Activated CD8-positive, alpha-beta memory T cell treated with anti-CD3 and anti-CD28 coated beads for 48 hours (primary cell): ENCODE data around the gene RAI14.
"Not testable (repeated sequence)": the region's sequence is repeated elsewhere in the genome, so short reads cannot be mapped to it uniquely, and the experiment has no call there.

Experiments
- DNase-seq, 3 experiments: peaks; one replicate each; pipeline ENCODE4 v3.0.0-alpha.2; 2020; ENCODE audit warnings: low read depth in 2 of 3, low spot score in 2 of 3

RAI14 gene

DNA sequence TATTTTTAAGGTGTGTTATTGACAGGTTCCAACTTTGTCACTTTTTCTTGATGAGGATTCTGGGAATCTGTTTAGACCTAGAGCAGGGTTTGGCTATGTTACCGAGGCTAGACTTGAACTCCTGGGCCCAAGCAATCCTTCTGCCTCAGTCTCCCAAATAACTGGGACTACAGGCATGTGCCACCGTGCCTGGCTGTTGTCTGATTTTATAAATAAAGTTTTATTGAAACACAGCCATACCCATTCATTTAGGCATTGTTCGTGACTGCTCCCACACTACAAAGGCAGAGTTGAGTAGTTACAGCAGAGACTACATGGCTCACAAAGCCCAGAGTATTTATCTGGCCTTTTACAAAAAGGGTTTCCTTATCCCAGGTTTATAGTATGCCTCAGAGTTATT lies 102.4 kb downstream of the RAI14 start:
- DNase-seq, result no peak

DNA sequence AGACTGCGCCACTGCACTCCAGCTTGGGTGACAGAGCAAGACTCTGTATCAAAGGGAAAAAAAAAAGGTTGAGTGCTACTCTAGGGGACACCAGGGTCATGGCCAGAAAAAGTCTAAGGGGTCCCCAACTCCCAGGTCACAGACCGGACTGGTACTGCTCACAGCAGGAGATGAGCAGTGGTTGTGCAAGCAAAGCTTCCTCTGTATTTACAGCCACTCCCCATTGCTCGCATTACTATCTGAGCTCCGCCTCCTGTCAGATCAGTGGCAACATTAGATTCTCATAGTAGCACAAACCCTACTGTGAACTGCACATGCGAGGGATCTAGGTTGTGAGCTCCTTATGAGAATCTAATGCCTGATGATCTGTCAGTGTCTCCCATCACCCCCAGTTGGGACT lies 103.1 kb downstream of the RAI14 start:
- DNase-seq, result not testable (repeated sequence)

GRCh38 chr5:34765662-34766061 lies 109.5 kb downstream of the RAI14 start:
- no peak for DNase-seq

GRCh38 chr5:34767180-34767579 lies 111.1 kb downstream of the RAI14 start:
- no peak for DNase-seq

DNA sequence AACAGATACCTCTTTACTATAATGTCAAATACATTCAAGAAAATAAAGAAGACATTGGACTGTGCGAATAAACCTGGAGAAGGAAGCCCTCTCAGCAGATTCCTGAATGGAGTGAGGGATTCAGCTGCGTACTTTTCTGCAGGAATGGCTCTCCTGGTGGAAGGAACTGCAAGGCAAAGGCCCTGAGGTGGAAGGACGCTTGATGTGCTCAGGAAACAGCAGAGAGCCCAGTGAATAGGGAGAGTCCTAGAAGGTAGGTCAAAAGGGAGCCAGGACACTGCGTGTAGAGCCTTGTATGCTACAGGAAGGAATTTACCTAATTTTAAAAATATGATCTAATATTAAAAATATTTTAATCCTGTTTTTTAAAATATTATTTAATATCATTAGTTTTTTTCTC lies 114.4 kb downstream of the RAI14 start:
- no peak for DNase-seq

DNA sequence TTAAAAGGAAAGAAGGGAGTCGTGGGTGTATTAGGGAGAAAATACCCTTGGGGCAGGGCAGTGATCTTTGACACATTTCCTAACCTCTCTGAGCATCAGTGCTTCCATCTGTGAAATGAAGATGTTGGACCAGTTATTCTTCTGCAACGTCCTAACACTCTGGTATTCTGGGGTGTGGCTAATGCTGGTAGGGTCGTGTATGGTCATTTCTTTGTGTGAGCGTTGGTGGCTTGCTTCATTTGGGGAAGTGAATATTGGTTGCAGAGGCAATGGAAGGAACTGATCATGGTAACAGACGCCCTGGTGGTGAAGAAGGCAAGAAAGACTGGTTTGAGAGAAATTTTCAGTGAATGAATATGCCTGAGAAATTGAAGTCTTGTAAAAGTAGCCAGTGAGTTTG lies 114.9 kb downstream of the RAI14 start:
- no peak for DNase-seq

- no peak for DNase-seq
Observed at GRCh38 chr5:34772267-34773098, 116.4 kb downstream of the RAI14 start.

GRCh38 chr5:34774139-34774538 lies 118.0 kb downstream of the RAI14 start:
- no peak for DNase-seq

DNA sequence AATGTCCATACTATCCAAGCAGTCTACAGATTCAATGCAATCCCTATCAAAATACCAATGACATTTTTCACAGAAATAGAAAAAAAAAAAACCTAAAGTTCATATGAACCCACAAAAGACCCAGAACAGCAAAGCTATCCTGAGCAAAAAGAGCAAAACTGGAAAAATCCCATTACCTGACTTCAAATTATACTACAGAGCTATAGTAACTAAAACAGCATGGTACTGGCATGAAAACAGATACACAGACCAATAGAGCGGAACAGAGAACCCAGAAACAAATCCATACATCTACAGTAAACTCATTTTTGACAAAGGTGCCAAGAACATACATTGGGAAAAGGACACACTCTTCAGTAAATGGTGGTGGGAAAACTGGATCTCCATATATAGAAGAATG lies 118.5 kb downstream of the RAI14 start:
- not testable (repeated sequence) for DNase-seq

GRCh38 chr5:34775886-34776285 lies 119.8 kb downstream of the RAI14 start:
- no peak for DNase-seq

DNA sequence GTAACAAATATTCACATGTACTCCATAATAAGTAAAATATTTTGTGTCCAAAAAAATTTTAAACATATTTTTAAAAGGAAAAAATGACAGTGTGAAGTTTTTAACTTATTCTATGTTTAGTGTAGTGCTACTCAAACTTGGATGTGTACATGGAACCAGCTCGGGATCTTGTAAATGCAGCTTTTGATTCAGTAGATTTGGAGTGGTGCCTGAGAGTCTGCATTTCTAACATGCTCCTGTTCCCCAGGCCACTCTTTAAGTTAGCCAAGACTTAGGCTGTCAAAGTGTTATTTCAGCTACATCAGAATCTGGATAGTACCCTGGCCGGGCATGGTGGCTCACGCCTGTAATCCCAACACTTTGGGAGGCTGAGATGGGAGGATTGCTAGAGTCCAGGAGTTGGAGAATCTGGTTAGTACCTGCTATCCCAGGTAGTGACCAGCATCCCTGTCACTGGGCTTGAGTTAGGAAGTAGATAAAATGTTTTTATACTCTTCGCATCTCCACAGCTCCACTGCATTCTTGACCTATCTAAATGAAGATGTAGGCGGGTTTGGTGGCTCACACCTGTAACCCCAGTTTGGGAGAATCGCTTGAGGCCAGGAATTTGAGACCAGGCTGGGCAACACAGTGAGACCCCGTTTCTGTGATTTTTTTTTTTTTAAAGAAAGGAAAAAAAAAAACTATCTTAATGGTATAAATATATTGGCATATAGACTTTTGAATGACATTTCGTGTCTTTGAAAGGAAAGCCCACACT lies 122.1 kb downstream of the RAI14 start:
- DNase-seq, result no peak

- not testable (repeated sequence) for DNase-seq
Observed at GRCh38 chr5:34783892-34784291, 127.8 kb downstream of the RAI14 start.

DNA sequence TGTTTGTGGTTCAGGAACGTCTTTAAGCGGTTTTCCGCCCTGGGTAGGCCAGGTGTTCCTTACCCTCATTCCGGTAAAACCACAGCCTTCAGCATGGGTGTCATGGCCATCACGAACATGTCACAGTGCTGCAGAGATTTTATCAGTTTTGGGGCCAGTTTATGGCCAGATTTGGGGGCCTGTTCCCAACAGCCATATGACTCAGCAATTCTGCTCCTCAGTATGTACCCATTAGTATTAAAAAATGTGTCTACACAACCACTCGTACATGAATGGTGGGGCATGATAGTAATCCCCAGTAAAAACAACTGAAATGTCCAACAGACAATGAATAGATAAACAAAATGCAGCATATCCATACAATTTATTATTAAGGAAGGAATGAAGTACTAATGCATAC lies 130.9 kb downstream of the RAI14 start:
- no peak for DNase-seq

DNA sequence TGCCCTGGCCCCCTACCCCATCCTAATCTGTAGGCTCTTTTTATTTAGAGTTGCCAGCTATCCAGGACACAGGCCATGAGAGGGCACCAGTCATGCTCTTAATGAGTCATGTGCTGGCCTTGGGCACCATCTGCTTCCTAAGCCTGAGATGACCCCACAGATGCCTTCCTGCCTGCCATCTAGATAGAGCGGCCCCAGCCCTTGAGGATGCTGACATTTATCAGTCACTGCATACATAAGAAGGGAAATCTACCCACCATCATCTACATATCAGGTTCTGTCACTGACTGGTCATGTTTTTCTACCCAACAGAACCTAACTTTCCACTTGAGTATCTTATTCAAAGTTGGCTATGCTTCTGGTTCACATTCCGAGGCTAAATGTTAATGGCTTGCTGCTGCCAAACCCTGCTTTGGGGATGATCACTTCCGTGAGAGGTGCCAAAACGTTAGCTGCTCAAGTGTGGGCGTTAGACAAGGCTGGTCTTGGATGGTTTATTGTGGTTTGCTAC lies 132.9 kb downstream of the RAI14 start:
- no peak for DNase-seq

- DNase-seq, result no peak
Observed at GRCh38 chr5:34789639-34790038, 133.5 kb downstream of the RAI14 start.

DNA sequence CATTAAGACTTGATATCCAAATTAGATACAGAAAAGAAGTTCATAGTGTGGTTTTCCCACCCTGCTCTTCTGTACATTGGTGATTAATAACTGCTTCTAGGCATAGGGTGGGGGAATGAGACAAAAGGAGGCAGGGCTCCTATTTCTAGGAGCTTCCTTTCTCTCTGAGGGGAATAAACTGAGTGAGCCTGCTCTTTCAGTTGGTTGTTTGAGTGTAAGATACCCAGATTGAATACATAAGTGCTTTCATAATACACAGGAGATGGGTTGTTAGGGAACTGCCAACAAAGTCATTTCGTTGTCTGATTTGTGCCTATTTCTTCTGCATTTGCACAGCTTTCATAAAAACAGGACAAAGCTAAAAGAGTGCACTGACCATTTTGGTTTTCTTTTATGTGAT lies 133.9 kb downstream of the RAI14 start:
- DNase-seq, result no peak

DNA sequence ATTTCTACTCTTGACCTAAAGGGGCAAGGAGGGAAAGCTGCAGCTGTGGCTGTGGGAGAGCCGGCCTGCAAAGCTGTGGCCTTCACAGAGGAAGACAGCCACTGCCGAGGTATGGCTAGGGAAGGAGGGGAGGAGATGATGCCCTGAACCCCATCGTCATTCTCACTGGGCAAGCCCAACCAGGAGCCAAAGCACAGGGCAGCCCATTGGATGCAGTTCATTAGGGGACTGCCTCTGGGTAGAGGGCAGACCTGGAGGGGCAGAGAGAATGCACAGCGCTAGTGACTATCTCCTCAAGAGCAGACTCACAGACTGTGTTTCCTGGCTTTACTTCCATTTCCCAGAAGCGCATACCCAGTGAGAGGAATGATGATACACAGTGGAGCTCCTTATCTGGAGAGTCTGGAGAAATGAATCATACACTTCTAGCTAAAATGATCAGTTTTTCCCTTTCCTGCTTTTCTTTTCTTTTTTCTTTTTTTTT lies 135.7 kb downstream of the RAI14 start:
- no peak for DNase-seq

DNA sequence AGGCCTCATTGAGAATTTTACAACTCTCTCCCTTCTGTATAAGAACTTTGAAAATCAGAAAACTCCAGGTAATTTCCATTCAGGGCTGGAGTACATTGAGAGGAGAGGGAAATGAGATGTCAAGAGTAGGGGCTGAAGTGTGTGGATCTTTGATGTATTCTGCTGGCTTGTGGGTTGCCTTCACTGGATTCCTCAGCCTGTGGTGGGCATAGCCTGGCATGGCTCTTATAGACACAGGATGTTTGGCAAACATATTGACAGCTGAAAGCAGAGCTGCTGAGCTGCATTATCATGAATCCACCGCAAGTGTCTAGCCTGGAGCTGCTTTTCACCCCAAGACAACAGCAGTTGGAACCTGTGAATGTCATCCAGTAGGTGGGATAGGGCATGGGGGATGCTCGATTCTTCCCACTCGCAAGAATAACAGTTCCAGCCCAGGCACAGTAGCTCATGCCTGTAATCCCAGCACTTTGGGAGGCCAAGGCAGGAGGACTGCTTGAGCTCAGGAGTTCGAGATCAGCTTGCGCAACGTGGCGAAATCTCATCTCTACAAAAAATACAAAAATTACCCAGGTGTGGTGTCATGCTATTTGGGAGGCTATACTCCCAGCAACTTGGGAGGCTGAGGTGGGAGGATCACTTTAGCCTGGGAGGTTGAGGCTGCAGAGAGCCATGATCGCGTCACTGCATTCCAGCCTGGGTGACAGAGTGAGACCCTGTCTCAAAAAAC lies 146.9 kb downstream of the RAI14 start:
- DNase-seq, result no peak

- DNase-seq, result no peak
Observed at GRCh38 chr5:34803974-34804732, 148.0 kb downstream of the RAI14 start.

GRCh38 chr5:34804913-34805312 lies 148.8 kb downstream of the RAI14 start:
- DNase-seq, result no peak

DNA sequence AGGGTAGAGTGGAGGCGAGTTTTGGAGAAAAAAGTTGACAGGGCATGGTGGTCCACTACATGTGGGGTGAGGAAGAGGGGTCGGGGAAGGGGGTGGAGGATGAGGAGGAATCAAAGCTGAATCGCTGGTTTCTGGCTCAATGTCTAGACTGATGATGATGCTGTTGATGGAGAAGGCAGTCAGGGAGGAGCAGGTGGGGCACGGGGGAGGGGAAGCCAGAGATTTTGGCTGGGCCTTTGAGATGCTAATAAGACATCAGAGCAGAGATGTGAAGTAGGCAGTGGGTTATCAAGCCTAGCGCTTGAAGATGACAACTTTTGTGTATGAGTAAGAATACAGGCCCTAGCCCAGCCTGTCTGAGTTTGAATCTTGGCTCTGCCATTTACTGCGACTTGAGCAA lies 150.4 kb downstream of the RAI14 start:
- DNase-seq, result no peak
